HepG2 (cell line): ENCODE data around the gene NUFIP2. TPM values are rescaled to one million over a fixed set of nuclear protein-coding genes. Genes with fewer than 3 reads are reported as not detected.

Experiments used
- ASH2L ChIP-seq: fragments of 300-600, 200-600 bp; sonication (generic); IDR thresholded peaks from 2 replicates; pipeline ENCODE4 v1.7.0; 2017; ENCODE audit warnings: low read depth, mild to moderate bottlenecking, moderate library complexity, mixed read lengths, low read length; ENCODE audit not compliant: insufficient read length
- ATF7-NPFF ChIP-seq: sonication (generic); formaldehyde crosslinking; IDR thresholded peaks from 2 replicates; pipeline ENCODE4 v1.8.1; 2023; ENCODE audit warnings: mild to moderate bottlenecking, low read depth, missing genetic modification reagents, moderate library complexity
- E2F1 ChIP-seq: sonication (generic); formaldehyde crosslinking; IDR thresholded peaks from 2 replicates; pipeline ENCODE4 v1.5.0; 2020; ENCODE audit warnings: missing genetic modification reagents
- HDAC1 ChIP-seq: sonication (generic); formaldehyde crosslinking; IDR thresholded peaks from 2 replicates; pipeline ENCODE4 v1.5.1; 2020; ENCODE audit warnings: mild to moderate bottlenecking, missing genetic modification reagents
- MAZ ChIP-seq, 2 experiments: sonication (generic) in 1 of 2; formaldehyde crosslinking in 1 of 2; IDR thresholded peaks; 2 replicates each; pipeline versions ENCODE4 v1.5.0 to v1.6.1; 2012 to 2020; ENCODE audit warnings: low read depth in 2 of 2, mild to moderate bottlenecking in 2 of 2, borderline replicate concordance in 1 of 2, improper control_type of control experiment in 1 of 2, low read length in 1 of 2, missing genetic modification reagents in 1 of 2, moderate library complexity in 1 of 2
- NCOA2 ChIP-seq: sonication (generic); formaldehyde crosslinking; IDR thresholded peaks from 2 replicates; pipeline ENCODE4 v1.8.0; 2022; ENCODE audit warnings: inconsistent platforms
- POLR2G ChIP-seq: fragments of 200-400 bp; formaldehyde crosslinking; IDR thresholded peaks from 2 replicates; pipeline ENCODE4 v1.6.1; 2018; ENCODE audit warnings: mild to moderate bottlenecking, low read depth, low read length, moderate library complexity
- PRDM10 ChIP-seq: sonication (generic); formaldehyde crosslinking; IDR thresholded peaks from 2 replicates; pipeline ENCODE4 v1.4.0; 2020; ENCODE audit warnings: low read depth, missing genetic modification reagents
- RBFOX2 ChIP-seq: fragments of 200-400 bp; formaldehyde crosslinking; IDR thresholded peaks from 2 replicates; pipeline ENCODE4 v1.6.1; 2017; ENCODE audit warnings: low read depth, mild to moderate bottlenecking, low read length
- SP140L ChIP-seq: sonication (generic); formaldehyde crosslinking; IDR thresholded peaks from 2 replicates; pipeline ENCODE4 v1.4.0; 2020; ENCODE audit warnings: missing genetic modification reagents, borderline replicate concordance
- SRSF1 ChIP-seq: fragments of 200-400 bp; formaldehyde crosslinking; optimal IDR thresholded peaks from 2 replicates; pipeline ENCODE3; 2017; ENCODE audit warnings: mild to moderate bottlenecking, low read depth, low read length, moderate library complexity
- TGIF2 ChIP-seq: IDR thresholded peaks from 2 replicates; pipeline ENCODE4 v1.6.1; 2016; ENCODE audit warnings: control low read depth, missing compliant biosample characterization
- ZFX ChIP-seq: sonication (generic); formaldehyde crosslinking; IDR thresholded peaks from 2 replicates; pipeline ENCODE4 v1.4.0; 2020; ENCODE audit warnings: mild to moderate bottlenecking, low read depth, missing genetic modification reagents, moderate library complexity
- ZNF18 ChIP-seq: sonication (generic); formaldehyde crosslinking; IDR thresholded peaks from 2 replicates; pipeline ENCODE4 v1.8.0; 2022; ENCODE audit warnings: mild to moderate bottlenecking, missing genetic modification reagents; ENCODE audit not compliant: insufficient replicate concordance
- ZNF331 ChIP-seq: sonication (generic); formaldehyde crosslinking; IDR thresholded peaks from 2 replicates; pipeline ENCODE4 v1.4.0; 2020; ENCODE audit warnings: missing genetic modification reagents
- ZNF7 ChIP-seq: IDR thresholded peaks from 2 replicates; pipeline ENCODE4 v1.6.1; 2016; ENCODE audit warnings: missing biosample characterization, missing genetic modification reagents
- polyA plus RNA-seq, 8 experiments: library from polyadenylated mRNA; depleted of rRNA in 3 of 8; stranded (reverse) in 7 of 8; unstranded in 1 of 8; fragments of >200 nt; fragmentation: Illumina TruSeq in 4 of 8; extraction: Trizol in 4 of 8; gene quantifications; 2 replicates each; pipeline versions ENCODE4 v1.2.1 to v1.2.3, GENCODE V29; 2011 to 2016; ENCODE audit warnings: low read depth in 4 of 8, missing spikeins in 1 of 8, mixed read lengths in 1 of 8; ENCODE audit not compliant: insufficient read depth in 1 of 8
- total RNA-seq, 5 experiments: library from RNA; depleted of rRNA; stranded (reverse); fragments of >200 nt; fragmentation: Illumina TruSeq; extraction: Trizol; gene quantifications; 2 replicates each; pipeline ENCODE4 v1.2.3, GENCODE V29; 2016; ENCODE audit warnings: low read depth in 1 of 5
- TF ChIP-seq, protein P1 (sequence below): sonication (generic); formaldehyde crosslinking; IDR thresholded peaks from 2 replicates; pipeline ENCODE4 v1.8.0; 2023; ENCODE audit warnings: mild to moderate bottlenecking, missing genetic modification reagents

Gene NUFIP2
- total and polyA plus RNA-seq, 2 of the 13 experiments (the other 11 are each of a cell fraction or from before 2014, with no cell fraction given), result 10.3 to 30.8 TPM

DNA sequence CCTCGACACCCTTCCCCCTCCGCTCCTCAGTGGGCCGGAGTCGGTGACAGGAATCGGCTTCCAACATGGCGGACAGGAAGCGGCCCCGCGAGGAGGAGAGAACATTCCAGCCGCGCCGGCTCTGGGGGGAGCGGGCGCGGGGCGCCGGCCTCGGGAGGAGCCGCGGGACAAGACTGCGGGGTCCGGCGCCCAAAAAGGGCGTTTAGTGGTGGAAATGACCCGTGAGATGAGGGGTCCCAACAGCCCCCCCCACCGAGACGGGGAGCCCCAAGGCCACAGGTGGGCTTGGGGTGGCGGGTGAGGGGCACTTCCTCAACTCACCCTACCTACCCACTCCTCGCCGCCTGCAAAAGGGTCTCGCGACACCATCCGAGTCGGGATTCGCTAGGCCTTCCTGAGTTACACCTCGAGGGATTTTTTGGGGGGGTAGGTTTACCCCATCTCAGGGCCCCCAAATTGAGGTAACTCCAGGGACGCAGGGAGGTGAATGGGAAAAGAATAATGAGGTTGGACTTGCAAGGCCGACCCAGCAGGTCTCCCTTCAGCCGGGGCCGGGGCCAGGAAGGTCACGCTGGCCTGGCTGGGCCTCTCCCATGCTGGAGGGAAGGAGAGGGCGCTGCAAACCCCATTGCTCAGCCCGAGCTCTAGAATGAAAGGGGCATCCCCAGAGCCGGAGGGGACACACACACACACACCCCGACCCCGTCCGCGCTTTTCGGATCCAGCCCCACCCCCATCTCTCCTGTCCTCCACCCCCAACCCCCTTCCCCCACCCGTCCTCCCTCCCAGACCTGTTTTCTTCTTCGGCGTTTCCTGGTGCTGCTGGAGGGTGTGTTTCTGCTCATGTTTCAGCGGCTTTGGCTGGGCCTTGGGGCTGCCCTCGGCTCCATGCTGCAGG lies 707 bp downstream of the NUFIP2 start (continued):
- TF ChIP-seq ATF7-NPFF (CRISPR knock-in tag), result no peak
- TF ChIP-seq NCOA2, result no peak
- peak; percentile 50 for TF ChIP-seq ZFX (CRISPR knock-in tag)
- TF ChIP-seq PRDM10 (CRISPR knock-in tag), result 0 out of 2 replicates have a peak, but pooled peaks have one; percentile 20
- peak; percentile 49 for TF ChIP-seq ASH2L
- peak; percentile 83 for TF ChIP-seq RBFOX2
- TF ChIP-seq HDAC1 (CRISPR knock-in tag), result peak; percentile 25; the same call in 1 of the 2 replicates
- 0 out of 2 replicates have a peak, but pooled peaks have one; percentile 2 for TF ChIP-seq TGIF2 (CRISPR knock-in tag)
- TF ChIP-seq, protein P1, sequence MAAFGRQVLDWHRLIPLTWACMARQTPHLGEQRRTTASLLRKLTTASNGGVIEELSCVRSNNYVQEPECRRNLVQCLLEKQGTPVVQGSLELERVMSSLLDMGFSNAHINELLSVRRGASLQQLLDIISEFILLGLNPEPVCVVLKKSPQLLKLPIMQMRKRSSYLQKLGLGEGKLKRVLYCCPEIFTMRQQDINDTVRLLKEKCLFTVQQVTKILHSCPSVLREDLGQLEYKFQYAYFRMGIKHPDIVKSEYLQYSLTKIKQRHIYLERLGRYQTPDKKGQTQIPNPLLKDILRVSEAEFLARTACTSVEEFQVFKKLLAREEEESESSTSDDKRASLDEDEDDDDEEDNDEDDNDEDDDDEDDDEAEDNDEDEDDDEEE (CRISPR knock-in tag), result no peak
- TF ChIP-seq E2F1 (CRISPR knock-in tag), result no peak
- no peak for TF ChIP-seq ZNF18
- no peak for TF ChIP-seq ZNF7 (CRISPR knock-in tag)
- TF ChIP-seq POLR2G, result peak; percentile 48; the same call in 1 of the 2 replicates
- no peak for TF ChIP-seq SRSF1
- TF ChIP-seq ZNF331 (CRISPR knock-in tag), result peak; percentile 55
- 0 out of 2 replicates have a peak, but pooled peaks have one; percentile 26 for TF ChIP-seq MAZ (IDR thresholded peaks at IDR 0.05; ENCODE audit: borderline replicate concordance, low read depth, low read length)
- no peak for TF ChIP-seq MAZ (CRISPR knock-in tag; IDR thresholded peaks at IDR 0.05; ENCODE audit: low read depth)
- no peak for TF ChIP-seq SP140L (CRISPR knock-in tag)
